ENCODE results near the gene GRIP1.

The GRIP1 gene

DNA sequence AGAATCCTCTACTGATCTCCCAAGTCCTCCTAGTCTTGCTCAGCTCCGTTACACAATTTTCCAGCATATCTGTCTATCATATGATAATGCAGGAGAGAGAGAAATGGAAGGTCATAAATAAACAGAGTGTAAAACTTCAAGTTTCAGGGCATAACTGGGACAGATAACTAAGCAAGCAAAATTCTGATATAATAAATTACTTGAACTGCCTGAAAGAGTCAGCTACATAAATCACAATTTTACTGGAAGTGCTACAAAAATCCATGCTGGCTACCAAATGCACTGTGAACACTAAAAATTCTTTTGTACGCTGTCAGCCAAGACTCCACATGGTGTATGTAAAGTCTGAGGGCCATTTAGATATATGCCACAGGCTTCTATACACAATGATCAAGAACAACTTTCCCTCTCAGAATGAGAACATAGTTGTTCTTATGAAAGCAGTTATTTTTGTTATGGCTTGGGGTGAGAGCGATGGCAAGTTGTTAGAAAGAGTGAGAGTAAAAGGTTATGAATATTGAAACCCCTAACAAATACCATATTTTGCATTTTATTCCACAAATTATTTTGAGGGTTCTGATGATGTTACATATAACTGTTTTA lies 41.1 kb downstream of the GRIP1 start:
- FAIRE-seq, result no peak

DNA sequence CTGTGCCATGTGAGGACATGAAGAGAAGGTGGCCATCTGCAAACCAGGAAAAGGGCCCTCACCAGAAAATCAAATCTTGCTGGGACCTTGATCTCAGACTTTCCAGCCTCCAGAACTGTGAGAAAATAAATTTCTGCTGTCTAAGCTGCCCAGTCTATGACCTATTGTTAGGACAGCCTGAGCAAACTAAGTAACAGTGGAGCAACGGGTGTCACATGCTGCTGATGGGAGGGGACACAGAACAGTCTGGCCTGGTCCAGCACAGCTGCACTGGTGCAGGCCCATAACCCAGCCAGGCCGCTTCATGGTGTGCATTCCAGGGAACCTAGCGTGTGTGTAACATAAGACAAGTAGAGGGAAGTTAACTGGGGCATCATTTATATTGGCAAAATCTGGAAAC lies 42.1 kb downstream of the GRIP1 start:
- FAIRE-seq, result no peak

DNA sequence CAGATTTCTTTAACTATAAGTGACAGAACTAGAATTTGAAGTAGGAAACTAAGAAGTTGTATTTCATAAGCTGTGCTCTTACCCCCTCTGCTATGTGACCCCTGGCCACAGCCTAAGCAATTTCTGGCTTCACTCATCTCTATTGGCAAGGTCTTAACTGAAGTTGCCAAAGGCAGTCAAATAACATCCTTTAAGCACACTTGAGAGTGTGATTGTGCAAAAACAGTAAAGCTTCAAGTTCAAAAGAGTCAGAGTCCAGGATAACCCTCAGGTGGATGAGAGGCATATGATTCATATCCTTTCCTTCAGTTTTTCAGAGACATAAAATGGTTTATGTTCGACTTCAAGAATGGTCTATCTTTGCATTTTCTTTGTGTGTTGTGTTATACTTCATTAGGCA lies 45.2 kb downstream of the GRIP1 start:
- no peak for FAIRE-seq

DNA sequence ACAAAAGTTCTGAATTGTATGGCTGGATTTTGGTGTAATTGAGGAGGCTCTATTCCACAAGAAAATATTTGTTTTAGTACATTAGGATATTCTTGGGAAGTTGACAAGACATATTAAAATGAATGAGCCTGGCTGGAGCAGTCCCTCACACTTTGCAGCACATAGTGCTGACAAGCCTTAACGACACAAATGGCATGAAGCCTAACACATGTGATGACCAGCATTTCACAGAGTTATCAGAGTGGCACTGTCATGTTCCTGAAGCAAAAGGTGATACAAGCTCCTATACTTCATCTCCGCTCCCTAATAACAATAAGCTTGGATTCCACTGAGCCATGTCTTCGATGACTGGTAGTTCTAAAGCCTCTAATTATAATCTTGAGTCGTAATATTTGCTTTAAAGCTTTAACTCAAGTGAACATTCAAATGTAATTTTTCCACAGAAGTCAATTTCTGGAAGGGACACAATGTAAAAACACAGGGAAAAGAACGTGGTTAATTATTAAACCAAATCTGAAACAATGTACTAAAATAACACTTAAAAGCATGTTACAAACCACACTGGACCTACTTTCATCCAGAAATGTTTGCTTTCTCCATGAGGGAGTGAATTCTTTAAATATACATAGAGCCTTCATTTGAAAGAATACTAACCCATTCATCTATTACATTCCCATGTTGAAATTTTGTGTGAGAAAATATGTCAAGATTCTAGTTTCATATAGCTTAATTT lies 49.6 kb downstream of the GRIP1 start:
- FAIRE-seq, result no peak

DNA sequence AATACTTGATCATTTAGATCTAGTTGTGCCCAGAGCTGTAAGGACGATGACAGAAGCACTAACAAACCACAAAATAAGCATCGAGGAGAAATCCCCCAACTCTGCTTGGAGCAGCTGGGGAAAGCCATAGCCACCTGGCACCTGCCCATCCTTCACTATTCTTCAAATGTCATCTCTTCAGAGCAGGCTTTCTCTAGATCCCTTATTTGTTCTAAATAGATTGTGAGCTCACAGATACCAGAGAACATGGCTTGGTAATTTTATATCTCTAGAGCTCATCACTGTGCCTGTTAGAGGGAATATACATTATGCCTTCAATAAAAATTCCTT lies 50.9 kb downstream of the GRIP1 start:
- FAIRE-seq, result no peak

DNA sequence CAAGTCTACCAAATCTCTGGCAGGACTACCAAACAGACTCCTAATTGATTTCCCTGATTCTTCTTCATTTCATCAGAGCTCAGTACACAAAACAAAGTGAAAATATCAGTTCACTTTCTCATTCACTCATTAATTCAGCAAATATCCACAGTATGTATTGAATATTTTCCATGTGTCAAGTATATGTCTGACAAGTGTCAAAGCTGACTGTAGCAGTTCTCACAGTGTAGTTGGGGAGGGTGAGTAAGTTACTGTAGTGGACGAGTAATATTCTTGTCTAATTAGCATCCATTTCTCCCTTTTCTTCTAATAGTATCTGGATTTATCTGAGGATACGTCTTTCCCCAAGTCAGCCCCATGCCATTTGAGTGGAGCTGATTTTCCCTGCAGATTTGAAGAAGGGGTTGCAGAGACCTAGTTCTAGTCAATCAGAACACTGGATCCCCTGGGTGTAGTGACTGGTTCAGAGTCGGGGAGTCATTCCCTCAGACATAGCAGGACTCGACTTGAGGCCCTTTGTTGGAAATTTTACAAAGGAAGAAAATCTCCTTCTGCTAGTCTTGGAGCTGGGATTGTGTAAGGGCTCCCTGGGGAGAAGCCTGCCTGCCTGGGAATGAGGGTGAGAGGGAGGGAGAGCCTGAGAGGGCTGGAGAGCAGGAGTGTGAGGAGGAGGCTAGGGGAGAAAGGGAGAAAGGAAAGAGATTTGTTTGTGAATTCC lies 51.4 kb downstream of the GRIP1 start:
- no peak for FAIRE-seq

DNA sequence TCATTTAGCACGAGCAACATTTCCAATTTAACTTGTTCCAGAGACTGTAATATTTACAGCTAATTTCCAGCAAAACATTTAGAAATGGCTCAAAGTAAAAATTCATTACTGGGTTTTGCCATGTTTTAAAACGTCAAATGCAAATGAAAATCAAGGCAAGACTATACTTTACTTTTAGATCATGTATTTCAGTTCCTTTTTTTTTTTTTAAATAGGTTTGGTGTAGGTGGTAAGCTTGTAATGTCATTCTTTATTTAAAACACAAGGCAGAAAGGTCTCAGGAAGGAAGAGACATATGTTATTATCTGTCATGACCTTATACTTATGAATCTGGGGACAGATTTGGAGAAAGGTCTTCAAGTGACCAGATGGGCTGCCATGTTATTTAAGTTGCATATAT lies 54.1 kb downstream of the GRIP1 start:
- no peak for FAIRE-seq

DNA sequence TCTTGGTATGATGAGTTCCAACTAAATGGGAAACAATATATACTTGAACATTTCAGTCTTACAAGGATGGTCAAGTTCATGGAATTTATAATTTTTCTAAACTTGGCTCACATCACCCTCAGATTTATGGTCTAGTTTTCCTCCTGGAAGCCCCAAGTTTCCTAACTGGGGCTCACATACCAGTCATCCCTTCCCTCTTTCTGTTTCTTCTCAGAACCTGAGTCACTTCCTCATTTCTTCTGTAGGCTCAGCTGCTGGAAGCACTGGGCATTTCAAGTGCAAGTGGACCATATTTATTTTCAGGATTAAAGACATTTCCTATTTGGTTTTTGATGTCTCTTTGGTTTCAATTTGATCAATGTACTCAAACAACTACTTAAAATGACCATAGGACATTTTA lies 55.4 kb downstream of the GRIP1 start:
- FAIRE-seq, result no peak

DNA sequence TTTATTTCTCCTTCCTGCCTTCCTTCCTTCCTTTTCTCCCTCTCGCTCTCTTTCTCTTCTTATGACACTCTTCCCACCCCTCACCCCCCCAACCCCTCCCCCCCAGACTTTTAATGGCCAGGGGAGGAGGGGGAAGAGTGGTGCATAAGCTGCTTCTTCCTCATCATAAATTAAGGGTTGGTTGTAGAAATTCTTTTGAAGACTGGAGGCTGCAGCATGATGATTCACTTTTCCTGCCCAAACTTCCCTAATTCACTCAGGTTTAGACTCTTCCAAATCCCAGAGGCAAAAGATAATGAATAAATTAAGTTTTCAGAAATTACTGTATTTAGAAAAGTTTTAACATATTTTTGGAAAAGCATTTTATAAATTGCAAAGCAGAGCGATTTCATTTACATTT lies 58.2 kb downstream of the GRIP1 start:
- no peak for FAIRE-seq

DNA sequence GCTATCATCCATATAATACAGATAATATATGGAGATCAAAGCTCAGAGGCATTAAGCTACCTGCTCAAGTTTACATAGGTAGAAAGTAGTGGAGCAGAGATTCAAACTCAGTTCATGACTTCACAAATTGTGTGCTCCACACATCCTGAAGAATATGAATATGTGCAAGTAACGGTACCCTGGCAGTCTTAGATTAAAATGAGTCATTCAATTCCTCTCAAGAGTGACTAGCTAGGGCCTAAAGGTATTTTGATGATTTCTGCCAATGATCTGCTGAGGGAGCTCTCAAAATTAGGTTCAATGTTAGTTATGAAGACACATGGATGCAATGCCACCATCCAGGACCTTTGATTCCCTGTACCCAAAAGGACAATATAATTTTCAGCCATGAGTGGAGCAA lies 58.9 kb downstream of the GRIP1 start:
- FAIRE-seq, result no peak

DNA sequence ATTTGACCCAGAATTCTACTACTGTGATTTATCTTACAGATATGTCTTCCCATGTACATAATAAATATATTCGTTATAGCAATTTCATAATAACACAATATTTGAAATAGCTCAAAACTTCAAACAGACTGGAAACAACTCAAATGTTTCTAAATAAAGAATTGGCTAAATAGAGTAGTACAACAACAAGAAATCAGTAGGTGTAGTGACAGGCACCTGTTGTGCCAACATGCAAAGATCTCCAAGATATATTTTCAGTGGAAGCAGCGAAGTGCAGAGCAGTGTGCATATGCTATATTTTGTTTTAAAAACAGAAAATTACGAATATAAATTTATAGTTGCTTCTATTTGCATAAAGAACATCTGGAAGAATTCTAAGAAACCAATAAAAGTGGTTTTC lies 60.9 kb downstream of the GRIP1 start:
- FAIRE-seq, result no peak

DNA sequence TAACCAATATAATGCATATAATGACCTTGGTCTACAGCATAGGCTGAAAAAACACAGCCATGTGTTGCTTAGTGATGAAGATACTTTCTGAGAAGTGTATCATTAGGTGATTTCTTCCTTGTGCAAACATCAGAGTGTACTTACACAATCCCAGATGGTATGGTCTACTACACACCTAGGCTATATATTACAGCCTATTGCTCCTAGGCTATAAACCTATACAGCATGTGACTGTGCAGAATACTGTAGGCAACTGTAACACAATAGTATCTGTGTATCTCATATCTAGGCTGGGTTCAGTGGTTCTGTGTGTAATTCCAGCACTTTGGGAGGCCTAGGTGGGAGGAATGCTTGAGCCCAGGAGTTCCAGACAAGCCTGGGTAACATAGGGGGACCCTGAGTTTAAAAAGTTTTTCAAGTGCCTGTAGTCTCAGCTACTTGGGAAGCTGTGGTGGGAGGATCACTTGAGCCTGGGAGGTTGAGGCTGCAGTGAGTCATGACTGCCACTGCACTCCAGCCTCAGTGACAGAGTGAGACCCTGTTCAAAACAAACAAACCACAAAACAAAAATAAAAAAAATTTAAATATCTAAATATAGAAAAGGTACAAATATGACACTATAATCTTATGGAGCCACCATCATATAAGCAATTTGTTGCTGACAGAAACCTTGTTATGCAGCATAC lies 66.6 kb downstream of the GRIP1 start:
- no peak for FAIRE-seq

DNA sequence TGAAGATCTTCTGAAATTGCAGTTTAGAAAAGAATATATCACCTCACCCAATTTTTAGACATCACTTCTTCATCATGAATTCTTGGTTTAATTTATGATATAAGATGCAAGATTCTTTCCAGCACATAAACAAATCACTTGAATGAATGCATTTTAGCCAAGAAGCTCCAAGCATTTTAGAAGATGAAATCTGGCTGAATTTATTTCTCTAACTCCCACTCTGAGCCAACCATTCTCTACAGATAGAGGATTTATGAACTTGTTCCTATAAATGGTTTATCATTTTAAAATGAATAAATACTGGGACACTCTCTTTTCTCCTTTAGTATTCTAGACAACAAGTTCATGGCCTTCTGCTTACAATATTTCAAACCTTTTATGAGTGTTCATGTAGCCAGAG lies 71.7 kb downstream of the GRIP1 start:
- FAIRE-seq, result no peak

DNA sequence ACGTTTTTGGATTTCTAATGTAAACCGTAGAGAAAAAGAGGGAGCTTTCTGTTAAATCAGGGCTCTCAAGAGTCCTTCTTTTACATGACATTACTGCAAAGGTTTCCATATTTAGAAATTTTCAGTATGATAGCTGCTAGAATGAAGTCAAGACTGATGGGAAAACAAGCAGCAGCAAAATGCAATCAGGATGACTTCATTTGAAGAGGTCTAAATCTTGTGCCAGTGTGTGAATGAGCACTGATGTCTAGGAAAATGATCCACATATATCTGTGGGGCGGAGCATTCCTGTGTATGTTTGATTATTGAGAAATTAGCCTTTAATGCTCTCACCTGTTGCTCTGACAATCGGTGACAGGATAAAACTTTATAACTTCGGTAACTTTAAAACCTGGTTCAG lies 73.6 kb downstream of the GRIP1 start:
- FAIRE-seq, result no peak

DNA sequence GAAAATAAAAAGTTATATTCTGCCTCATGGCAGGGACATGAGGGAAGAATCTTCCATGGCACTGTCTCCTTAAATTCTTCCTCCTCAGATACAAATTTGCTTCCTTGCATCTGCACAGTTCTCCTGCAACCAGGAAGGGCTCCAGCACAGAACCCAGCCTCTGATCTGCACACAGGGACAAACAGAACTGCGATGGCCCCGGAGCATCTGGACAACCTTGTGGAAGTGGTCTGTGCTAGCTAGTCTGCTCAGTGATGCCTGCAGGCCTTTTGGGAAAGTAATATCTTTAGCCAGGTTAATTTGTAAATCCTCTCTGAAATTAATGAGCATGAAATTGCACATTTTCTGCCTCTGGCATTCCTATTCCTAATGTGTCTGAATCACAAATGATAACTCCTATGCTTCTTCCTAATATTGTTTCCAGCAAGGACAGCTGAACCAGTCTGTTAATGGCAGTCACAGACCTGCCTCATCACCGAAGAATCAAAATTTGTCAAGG lies 74.8 kb downstream of the GRIP1 start:
- FAIRE-seq, result no peak

DNA sequence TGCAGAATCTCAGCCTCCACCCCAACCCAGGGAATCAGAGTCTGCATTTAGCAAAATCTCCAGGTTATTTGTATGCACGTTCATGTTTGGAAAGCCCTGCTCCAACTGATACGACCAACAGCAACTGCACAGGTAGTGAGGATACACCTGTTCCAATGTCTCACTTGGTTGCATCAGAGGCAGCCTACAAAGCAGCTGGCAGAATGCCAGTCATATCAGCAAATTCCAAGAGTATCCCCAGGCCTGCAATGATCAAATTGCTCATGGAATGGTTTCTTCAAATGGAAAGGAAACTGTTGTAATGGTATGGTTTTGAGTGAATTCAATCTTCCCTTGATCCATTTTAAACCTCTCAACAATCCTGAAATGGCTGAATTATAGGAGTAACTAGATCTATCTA lies 75.4 kb downstream of the GRIP1 start:
- no peak for FAIRE-seq

DNA sequence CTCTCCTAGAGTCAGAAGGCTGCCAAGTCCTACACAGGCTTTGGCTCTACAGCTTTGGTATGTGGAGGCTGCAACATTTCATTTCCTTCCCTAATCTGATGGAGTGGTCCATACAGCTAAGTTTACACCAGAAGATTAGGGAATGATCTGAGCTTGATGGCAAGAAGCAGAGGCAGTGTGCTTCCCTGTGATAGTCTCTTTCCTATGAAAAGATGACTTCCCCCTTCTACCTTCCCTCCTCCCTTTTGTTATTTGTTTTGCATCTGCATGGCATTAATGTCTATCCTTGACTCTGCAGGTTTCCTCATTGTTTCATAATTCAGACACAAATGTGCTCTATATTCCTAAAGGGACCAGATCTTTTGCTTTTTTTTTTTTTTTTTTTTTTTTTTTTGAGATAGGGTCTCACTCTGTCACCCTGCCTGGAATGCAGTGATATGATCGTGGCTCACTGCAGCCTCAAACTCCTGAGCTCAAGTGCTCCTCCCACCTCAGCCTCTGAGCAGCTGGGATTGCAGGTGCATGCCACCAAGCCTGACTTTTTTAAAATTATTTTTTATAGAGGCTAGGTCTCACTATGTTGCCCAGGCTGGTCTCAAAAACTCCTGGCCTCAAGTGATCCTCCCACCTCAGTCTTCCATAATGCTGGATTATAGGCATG lies 76.3 kb downstream of the GRIP1 start:
- no peak for FAIRE-seq

DNA sequence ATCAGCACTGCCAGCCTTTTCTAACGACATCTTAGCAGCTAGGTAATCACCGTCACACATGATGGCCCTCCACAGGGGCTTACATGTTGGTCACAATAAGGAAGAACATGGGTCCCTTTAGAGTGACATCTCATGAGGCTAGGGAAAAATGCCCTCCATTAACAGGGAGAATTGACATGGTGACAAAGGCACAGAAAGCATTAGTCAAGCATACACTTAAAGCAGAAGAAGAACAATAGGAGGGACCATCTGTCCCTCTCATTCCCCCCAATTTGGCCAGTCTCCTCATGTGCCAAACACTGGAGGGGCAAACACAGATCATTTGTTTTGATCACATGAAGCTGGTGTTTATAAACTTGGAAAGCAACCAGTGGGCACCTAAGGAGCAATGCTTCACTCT lies 78.0 kb downstream of the GRIP1 start:
- no peak for FAIRE-seq

DNA sequence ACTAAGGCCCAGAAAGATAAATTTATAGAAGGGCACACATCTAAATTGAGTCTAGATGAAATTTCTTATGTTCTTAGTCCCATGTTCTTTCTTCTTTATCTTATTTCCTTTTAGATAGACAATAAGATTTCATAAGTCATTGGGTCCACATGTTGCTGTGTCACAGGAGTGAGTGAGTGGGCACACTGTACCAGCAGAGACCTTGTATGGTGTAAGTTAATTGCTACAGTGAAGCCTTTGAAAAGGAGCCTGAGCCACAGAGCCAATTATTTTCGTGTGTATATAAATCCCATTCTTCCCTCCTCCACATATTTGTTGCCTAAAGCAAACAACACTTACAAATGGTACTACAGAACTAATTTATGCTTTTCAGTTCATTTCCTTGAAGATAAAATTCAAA lies 79.1 kb downstream of the GRIP1 start:
- no peak for FAIRE-seq

DNA sequence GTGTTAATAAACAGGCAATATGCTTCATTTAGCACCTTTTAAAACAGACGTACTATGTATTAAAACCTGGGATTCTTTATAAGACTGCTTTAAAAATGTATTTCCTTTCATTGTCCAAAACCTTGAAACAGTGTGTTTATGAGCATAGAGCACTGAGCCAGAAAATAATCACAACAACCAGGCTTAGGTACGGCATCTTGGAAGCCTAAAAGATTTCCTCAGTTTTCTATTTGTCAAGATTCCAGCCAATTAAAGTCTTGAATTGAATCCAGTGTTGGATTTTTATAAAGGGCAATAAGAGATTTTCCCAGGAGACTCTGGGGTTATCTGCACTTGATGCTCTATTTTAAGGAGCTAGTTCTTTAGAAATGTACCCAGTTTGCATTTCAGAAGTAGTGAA lies 80.3 kb downstream of the GRIP1 start:
- no peak for FAIRE-seq

DNA sequence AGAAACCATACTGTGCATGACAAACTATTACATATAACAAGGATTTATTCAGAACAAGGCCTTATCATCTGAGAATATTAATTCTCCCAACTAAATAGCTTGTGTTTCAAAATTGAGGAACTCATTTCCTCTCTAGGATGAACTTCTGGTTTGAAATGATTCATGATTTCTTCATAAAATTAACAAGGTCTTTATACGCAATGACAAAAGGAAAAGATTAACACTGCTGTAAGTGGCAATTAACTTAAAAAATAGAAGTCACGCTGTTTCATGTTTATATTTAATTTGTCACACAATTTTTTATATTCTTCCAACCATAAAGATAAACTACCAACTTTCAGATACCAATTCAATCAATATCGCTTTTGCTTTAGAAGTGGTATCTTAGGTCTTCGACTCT lies 80.8 kb downstream of the GRIP1 start:
- FAIRE-seq, result no peak

DNA sequence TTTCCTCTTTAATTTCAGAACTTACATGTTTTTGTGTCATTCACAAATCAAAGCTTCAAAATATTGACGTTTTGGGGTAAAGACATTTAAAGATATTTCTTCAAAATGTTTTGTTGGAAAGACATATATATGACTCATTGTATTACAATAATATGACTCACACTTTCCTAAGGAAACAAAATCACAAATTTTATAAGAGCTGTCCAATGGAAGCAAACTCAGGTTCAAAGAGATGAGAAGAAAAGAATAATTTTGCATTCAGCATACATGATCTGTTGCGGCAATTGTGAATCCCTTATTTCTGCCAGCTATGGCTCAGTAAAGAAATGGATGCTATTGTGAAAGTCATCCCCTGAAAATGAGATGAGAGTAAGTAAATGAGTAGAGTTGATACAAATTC lies 82.7 kb downstream of the GRIP1 start:
- no peak for FAIRE-seq

DNA sequence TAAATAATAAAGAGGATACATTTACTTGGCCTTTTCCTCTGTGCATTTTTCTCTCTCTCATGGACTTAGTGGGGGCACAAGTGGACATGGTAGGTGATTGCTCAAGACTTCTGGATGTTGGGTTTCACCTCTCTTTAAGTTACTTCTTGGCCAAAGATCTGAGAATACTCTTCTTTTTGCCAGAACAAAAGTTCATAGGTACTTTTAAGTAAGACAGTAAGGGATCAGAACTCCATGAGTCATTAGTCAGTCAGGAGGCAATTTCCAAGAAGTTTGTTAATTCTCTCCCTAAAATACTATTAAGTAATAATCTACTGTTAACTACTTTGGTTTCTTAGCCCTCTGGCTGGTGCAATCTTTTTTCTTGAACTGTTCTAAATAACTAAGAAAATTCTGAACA lies 84.2 kb downstream of the GRIP1 start:
- FAIRE-seq, result no peak

Measured in G401.6 (cell line).